HT1080 (cell line): Measurements from ENCODE around the gene ROBO1. TPM values are rescaled to one million over a fixed set of nuclear protein-coding genes. Genes with fewer than 3 reads are reported as not detected.

ENCODE experiments used
- DNase-seq: peaks from one replicate; pipeline ENCODE4 v3.0.0-alpha.2; 2015; ENCODE audit warnings: low read depth
- small RNA-seq: library from RNA; depleted of rRNA; stranded (forward); fragments of <200 nt; gene quantifications from one replicate; pipeline ENCODE3, GENCODE V24; 2014
- total RNA-seq: library from RNA; depleted of rRNA; stranded (reverse); fragments of >200 nt; shearing (Covaris generic); gene quantifications from 2 replicates; pipeline ENCODE4 v1.2.3, GENCODE V29; 2014

ROBO1 gene
- total RNA-seq, 1 experiment from 2014 or later, result 15.1 TPM

DNA sequence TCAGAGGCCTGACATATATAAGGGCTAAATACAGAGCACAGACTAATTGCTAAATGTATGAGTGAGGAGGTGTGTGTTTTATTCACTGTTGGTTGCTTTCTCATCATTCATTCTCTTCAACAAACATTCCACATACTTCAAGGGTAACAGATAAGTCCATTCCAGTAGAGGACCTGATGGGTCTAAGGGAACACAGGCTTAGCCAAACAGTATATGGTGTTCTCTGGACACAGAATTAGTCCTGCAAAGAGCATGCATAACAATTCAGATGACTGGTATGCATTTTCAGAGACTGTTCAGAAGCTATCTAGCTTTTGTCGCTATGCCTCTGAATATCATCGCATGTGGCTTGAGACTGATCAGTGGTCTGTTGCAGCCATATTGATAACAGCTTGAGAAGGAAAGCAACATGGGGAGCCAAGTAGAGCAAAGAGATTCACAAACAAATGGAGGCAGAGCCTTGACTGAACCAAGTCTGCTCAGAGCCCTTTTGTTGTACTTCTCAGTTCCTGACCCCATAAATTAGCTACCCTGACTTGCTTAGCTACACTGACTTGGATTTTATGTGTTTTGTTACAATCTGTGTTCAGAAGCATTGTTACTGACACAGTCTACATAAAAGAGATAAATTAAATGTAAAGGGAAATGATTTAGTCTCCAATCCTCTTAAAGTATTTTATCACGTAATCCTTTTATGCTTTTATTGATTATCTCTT, 1178.7 kb downstream of the ROBO1 start:
- no peak for DNase-seq

DNA sequence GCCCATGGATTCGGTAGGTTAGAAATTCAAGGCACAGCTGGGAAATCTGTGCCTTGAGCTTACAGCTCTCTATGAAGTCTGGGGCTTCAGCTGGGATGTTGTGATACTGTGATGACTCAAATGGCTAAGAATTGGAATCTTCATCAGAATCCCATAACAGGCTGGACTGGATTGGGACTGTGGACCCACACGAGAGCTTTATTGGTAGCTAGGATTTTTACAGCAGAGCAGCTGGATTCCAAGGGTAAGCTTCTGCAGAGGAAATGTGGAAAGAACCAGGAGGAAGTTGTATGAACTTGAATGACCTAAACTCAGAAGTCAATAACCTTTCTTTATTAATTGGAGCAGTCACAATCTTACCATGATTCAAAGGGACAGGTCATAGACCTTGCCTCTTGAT, 1187.1 kb downstream of the ROBO1 start:
- DNase-seq, result no peak

DNA sequence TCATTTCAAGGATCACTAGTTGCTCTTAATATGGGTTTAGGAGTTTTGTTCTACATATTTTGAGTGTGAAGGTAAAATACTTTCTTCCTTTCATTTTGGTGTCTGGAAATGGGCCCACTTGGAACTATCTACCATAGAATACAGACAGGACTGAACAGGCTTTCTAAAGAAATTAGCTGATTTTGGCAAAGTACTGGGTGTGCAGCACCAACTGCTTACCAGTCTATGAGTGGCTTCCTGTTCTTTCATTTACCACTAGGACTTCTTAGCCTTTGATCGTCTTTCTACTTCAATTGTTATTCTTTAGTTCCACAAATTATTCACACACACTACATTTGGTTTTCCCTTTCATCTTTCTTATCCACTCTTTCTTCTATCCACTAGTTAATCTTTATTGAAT, 1196.3 kb downstream of the ROBO1 start:
- no peak for DNase-seq

DNA sequence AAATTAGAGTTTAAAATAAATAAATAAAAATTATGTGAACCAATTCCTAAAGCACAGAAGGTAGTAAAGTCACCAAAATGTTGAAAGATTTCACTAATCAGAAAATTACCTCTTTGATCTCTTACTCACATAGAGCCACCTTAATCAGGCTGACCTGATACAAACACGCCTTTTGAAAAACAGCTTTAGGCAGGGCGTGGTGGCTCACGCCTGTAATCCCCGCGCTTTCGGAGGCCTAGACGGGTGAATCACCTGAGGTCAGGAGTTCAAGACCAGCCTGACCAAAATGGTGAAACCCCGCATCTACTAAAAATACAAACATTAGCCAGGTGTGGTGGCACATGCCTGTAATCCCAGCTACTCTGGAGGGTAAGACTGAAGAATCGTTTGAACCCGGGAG, 1197.3 kb downstream of the ROBO1 start:
- no peak for DNase-seq

DNA sequence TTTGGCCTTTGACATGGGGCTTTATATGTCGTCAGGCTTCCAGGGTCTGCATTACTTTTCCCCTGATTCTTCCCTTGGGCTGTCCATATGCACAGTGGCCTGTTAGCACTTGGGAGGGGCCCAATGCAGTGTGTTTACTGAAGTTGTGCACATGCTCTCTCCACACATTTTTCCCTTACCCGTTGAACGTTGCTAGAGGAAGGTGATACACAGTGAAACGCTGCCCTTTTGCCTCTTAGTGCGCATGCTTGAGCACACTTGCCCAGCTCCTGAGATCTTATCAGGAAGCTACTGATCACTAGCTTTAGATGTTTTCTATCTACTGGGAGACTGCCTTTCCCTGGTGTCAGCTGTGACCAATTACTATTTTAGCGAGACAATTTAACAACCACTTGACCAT, 1198.0 kb downstream of the ROBO1 start:
- DNase-seq, result no peak

DNA sequence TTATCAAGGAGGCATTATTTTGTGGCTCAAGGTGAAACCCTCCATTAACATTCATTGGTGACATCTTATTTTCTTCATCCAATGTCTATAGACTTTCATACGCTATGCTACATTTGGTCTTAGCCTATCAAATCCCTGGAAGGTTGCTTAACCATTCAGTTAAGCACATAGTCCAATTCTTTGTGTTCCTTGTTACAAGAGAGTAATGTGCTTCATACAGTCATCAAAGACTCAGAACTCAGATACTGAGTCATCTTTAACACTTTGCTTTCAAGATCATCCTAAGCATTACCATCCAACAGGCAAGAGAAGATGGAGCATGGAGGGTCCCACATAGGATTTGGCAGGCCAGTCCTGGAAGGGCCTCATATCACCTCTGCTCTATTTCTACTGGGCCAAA, 1202.1 kb downstream of the ROBO1 start:
- DNase-seq, result peak; percentile 12

DNA sequence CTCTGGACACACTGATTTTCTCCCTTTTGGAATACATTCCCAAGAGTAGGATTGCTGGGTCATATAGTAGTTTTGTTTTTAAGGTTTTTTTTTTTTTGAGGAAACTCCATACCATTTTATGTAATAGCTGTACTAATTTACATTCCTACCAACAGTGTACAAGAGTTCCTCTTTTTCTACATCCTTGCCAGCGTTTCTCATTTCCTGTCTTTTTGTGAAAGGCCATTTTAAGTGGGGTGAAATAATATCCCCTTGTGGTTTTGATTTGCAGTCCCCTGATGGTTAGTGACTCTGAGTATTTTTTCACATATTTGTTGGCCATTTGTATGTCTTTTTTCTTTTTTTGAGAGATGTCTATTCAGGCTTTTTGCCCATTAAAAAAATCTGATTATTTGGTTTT, 1205.5 kb downstream of the ROBO1 start:
- no peak for DNase-seq

Small RNA genes within 50 kb of the gene (small RNA-seq; reads per million reads assigned to genes)
- gene MIR3923 (not detected), gene RN7SL751P (not detected)
